SK-N-MC (cell line): ENCODE measurements around the gene SNAPC4.

Experiments used
- DNase-seq: peaks from one replicate; pipeline ENCODE4 v3.0.0-alpha.2; 2011; ENCODE audit warnings: low read depth, low spot score
- H3K27ac ChIP-seq: fragments of 200-600 bp; sonication (generic); 2 replicates; pipeline ENCODE4 v1.5.1; 2016; ENCODE audit warnings: mixed run types
- H3K36me3 ChIP-seq: fragments of 200-600 bp; sonication (generic); 2 replicates; pipeline ENCODE4 v1.6.1; 2017; ENCODE audit warnings: antibody characterized with exemption, low read length, mixed read lengths; ENCODE audit not compliant: insufficient read depth
- H3K4me3 ChIP-seq: fragments of 200-600 bp; sonication (generic); 2 replicates; pipeline ENCODE4 v1.5.1; 2016
- H3K9ac ChIP-seq: fragments of 200-600 bp; sonication (generic); 2 replicates; pipeline ENCODE4 v1.8.0; 2017; ENCODE audit warnings: mixed run types, mixed read lengths; ENCODE audit not compliant: insufficient read length
- H3K9me3 ChIP-seq: fragments of 200-600 bp; sonication (generic); 2 replicates; pipeline ENCODE4 v1.6.1; 2017; ENCODE audit warnings: low read depth, mild to moderate bottlenecking, antibody characterized with exemption, low read length, moderate library complexity, mixed read lengths
- EZH2 ChIP-seq: fragments of 200-600 bp; sonication (generic); IDR thresholded peaks from one replicate; pipeline ENCODE4 v1.6.1; 2017; ENCODE audit warnings: antibody characterized with exemption
- POLR2AphosphoS5 ChIP-seq: IDR thresholded peaks from 2 replicates; pipeline ENCODE4 v1.6.1; 2012; ENCODE audit warnings: mild to moderate bottlenecking, low read depth, low read length, borderline replicate concordance

The SNAPC4 gene

DNA sequence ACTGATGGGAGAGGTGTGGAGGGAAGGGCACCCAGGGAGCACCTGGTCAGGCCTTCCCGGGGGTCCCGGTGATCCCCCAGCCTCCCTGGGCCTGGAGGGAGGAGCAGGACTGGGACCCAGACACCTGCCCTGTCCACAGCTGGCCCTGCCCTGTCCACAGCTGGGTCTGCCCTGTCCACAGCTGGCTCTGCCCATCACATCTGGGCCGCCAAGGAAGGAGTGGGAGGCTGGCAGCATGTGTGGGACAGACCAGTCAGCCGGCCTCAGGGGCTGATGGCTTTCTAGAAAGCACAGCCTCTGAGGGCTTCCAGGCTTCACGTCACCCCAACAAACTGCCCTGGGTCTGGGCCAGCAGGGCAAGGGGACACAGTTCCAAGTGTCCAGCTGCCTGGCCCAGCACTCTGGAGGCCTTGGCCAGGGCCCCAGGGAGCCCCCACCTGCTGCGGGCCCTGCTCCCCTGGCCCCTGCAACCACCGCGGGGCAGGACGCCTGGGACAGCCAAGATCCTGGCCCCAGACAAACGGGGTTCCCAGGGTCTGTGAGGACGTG is 48.6 kb downstream of the SNAPC4 start:
- no peak overlapping the region for H3K27ac ChIP-seq
- TF ChIP-seq EZH2, result no peak
- peak; percentile 10; the same call in 1 of the 2 replicates for TF ChIP-seq POLR2AphosphoS5

More for the DNA sequence above, 48.6 kb downstream of the SNAPC4 start:
- H3K4me3 ChIP-seq, result no peak overlapping the region
- no peak overlapping the region for H3K9ac ChIP-seq
- H3K36me3 ChIP-seq, result no peaks in the 10 kb centered on the region; the same call in 1 of the 2 replicates
- H3K9me3 ChIP-seq, result no peaks in the 10 kb centered on the region
- no peak for DNase-seq
